ENCODE data around the gene SPSB1. TPM values are rescaled to one million over a fixed set of nuclear protein-coding genes. Genes with fewer than 3 reads are reported as not detected.

Gene SPSB1
- total RNA-seq, 1 experiment from 2014 or later = 2.9 TPM

DNA sequence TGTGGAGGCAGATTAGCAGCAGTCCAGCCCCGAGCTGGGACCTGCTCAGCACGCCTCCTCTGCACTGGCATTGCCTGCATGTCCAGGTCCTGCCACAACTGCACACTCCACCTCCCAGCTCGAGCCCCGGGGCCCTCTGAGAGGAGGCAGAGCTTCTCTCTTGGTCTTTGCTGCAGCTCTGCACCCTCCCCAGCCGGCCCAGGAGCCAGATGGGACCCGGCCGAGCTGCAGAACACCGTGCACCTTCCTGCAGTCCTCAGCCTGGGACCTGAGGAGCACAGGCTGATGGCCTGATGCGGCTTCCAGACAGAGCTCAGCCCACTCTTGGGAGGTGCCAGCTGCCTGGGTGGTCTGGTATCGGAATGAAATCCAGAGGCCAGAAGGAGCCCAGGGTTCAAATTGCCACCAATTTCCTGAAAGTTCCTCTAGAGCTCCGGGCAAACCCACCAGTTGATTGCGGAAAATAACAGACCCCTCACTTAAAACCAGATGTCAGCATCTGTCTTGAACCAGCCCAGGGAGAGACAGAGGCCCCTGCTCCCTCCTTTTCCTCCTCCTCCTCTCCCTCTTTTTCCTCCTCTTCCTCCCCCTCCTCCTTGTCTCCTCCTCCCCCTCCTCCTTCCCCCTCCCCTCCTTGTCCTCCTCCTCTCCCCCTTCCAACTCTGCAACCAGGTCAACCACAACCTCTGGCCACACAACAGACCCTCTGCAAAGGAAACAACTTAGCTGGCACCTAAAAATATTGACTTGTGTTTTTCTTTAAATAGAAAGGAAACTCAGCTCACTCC, 10.6 kb upstream of the SPSB1 start:
- Histone ChIP-seq H3K23ac (ENCODE audit: insufficient read length, low read depth, low read length) (no peak overlapping the region), H3K79me1 (ENCODE audit: insufficient read depth, low read depth, low read length, poor library complexity, severe bottlenecking) (no peaks in the 10 kb centered on the region), H3K27ac (ENCODE audit: insufficient read length, low read depth, low read length) (no peak overlapping the region), H3K4me2 (ENCODE audit: insufficient read depth, insufficient read length, low read length) (no peak overlapping the region), H4K5ac (ENCODE audit: insufficient read length, low read depth, low read length) (no peak overlapping the region), H3K56ac (ENCODE audit: insufficient read length, low read depth, low read length) (no peak overlapping the region), H3K23me2 (ENCODE audit: insufficient read length, low read depth, low read length, poor library complexity, severe bottlenecking) (no peaks in the 10 kb centered on the region), H3K4ac (ENCODE audit: low read depth, low read length) (no peak overlapping the region), H2BK120ac (ENCODE audit: low read depth, low read length, poor library complexity, severe bottlenecking) (no peak overlapping the region), H2BK15ac (ENCODE audit: low read depth, low read length) (no peak overlapping the region), H3K4me1 (ENCODE audit: insufficient read depth, low read length) (no peaks in the 10 kb centered on the region; the same call in 1 of the 2 replicates), H3K9ac (ENCODE audit: extremely low read depth, insufficient read length, low read length) (no peak overlapping the region), H2AFZ (ENCODE audit: low read length) (no peak overlapping the region), H3K18ac (ENCODE audit: insufficient read length, low read depth, low read length) (no peak overlapping the region), H2BK12ac (ENCODE audit: insufficient read length, low read depth, low read length) (no peak overlapping the region), H2AK5ac (ENCODE audit: insufficient read length, low read length) (no peak overlapping the region), H3K27me3 (ENCODE audit: insufficient read depth, low read length) (no peaks in the 10 kb centered on the region), H3T11ph (ENCODE audit: low read length) (no peak overlapping the region), H2BK5ac (ENCODE audit: insufficient read length, low read length) (no peak overlapping the region), H3K79me2 (ENCODE audit: insufficient read depth, low read length) (no peaks in the 10 kb centered on the region), H2BK20ac (ENCODE audit: low read depth, low read length, poor library complexity, severe bottlenecking) (no peak overlapping the region), H4K20me1 (ENCODE audit: control insufficient read depth, insufficient read depth, insufficient read length) (no peaks in the 10 kb centered on the region), H3K14ac (ENCODE audit: insufficient read depth, low read length) (no peak overlapping the region), H3K9me3 (ENCODE audit: control insufficient read depth, low read depth, low read length) (no peaks in the 10 kb centered on the region), H4K8ac (replicated peaks; ENCODE audit: insufficient read length, low read depth, low read length) (no peak overlapping the region), H4K91ac (ENCODE audit: insufficient read length, low read depth, low read length) (no peak overlapping the region)
- Mint-ChIP-seq H3K27me3 (ENCODE audit: low read depth) (peaks cover 22% of the 10 kb centered on the region), H3K27ac (no peak overlapping the region), H3K9me3 (peaks cover 12 to 16% of the 10 kb centered on the region in 2 experiments), H3K4me3 (no peak overlapping the region), H3K4me1 (peaks cover 16 to 20% of the 10 kb centered on the region in 2 experiments), H3K36me3 (ENCODE audit: insufficient read depth in 1 of 3, low read depth in 3 of 3) (no peaks in the 10 kb centered on the region; a peak in 1 of 7 replicates)
- no CpG with 5 or more reads among the region's 12 CpGs for WGBS (ENCODE audit: extremely low coverage, insufficient read length, low lambda C conversion rate)
- TF ChIP-seq, protein P1, sequence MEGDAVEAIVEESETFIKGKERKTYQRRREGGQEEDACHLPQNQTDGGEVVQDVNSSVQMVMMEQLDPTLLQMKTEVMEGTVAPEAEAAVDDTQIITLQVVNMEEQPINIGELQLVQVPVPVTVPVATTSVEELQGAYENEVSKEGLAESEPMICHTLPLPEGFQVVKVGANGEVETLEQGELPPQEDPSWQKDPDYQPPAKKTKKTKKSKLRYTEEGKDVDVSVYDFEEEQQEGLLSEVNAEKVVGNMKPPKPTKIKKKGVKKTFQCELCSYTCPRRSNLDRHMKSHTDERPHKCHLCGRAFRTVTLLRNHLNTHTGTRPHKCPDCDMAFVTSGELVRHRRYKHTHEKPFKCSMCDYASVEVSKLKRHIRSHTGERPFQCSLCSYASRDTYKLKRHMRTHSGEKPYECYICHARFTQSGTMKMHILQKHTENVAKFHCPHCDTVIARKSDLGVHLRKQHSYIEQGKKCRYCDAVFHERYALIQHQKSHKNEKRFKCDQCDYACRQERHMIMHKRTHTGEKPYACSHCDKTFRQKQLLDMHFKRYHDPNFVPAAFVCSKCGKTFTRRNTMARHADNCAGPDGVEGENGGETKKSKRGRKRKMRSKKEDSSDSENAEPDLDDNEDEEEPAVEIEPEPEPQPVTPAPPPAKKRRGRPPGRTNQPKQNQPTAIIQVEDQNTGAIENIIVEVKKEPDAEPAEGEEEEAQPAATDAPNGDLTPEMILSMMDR (conservative IDR thresholded peaks at IDR 0.05) = no peak
- no peak for DNase-seq

Measured in H9 (cell line).